ENCODE measurements around the gene C2CD3. TPM values are rescaled to one million over a fixed set of nuclear protein-coding genes. Genes with fewer than 3 reads are reported as not detected.
"Not testable (repeated sequence)": the region's sequence is repeated elsewhere in the genome, so short reads cannot be mapped to it uniquely, and the experiment has no call there.

Gene C2CD3
- total and polyA plus RNA-seq, 2 experiments from 2014 or later, result 7.3 to 9.2 TPM

DNA sequence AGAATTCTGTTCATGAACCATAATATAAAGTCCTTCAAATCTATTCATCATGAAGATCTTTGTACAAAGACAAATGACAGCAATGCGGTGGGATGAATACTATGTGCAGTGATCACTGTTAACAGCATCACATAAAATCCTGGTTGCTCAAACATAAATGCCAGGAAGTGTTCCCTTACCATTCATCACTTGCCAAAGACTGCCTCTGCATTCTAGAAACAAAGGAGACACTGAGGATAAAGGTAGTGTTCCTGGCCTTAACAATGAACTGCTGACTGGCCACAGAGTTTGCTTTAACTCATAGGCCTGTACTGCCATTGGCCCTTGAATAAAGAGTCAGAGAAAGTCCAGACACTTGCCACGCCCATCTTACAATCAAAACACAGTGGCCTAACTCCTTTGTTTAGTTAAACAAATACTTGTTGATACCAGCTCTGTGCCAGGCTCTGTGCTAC, 29.5 kb downstream of the C2CD3 start:
- in situ Hi-C loops (cut with MboI), result no loop called here
- peak; percentile 13 for DNase-seq
- H3K4me1 ChIP-seq (ENCODE audit: insufficient read depth), result peaks cover 43% of the 10 kb centered on the region
- TF ChIP-seq EZH2phosphoT487 (IDR thresholded peaks at IDR 0.05; ENCODE audit: insufficient read depth, low read depth) (no peak), EZH2 (IDR thresholded peaks at IDR 0.05; ENCODE audit: insufficient read depth, poor library complexity, severe bottlenecking) (no peak)
- no peaks in the 10 kb centered on the region for H3K9me2 ChIP-seq (ENCODE audit: insufficient read depth)
- no peaks in the 10 kb centered on the region for H3K9me3 ChIP-seq (ENCODE audit: low read depth)
- 74 to 76% methylated on average over 2 of the region's 2 CpGs for WGBS, 2 experiments (ENCODE audit: low coverage in 1 of 2, low lambda C conversion rate in 2 of 2, missing lambda C conversion rate in 2 of 2)
- 0 out of 2 replicates have a peak, but pooled peaks cover 4% of the 10 kb centered on the region for H3K79me2 ChIP-seq (ENCODE audit: insufficient read depth)
- no peak overlapping the region for H2AFZ ChIP-seq
- H3K4me2 ChIP-seq (ENCODE audit: unreplicated experiment), result no peak overlapping the region
- H4K20me1 ChIP-seq (ENCODE audit: insufficient read depth), result no peaks in the 10 kb centered on the region
- H3F3A ChIP-seq (ENCODE audit: insufficient read depth), result peaks cover 36% of the 10 kb centered on the region
- H3K27ac ChIP-seq, result no peak overlapping the region
- no peak overlapping the region for H3K9ac ChIP-seq
- H3K36me3 ChIP-seq (ENCODE audit: low read depth), result 0 out of 2 replicates have a peak, but pooled peaks cover 3% of the 10 kb centered on the region
- no peaks in the 10 kb centered on the region for H3K27me3 ChIP-seq (replicated peaks; ENCODE audit: insufficient read depth)
- H3K4me3 ChIP-seq, result no peak overlapping the region

DNA sequence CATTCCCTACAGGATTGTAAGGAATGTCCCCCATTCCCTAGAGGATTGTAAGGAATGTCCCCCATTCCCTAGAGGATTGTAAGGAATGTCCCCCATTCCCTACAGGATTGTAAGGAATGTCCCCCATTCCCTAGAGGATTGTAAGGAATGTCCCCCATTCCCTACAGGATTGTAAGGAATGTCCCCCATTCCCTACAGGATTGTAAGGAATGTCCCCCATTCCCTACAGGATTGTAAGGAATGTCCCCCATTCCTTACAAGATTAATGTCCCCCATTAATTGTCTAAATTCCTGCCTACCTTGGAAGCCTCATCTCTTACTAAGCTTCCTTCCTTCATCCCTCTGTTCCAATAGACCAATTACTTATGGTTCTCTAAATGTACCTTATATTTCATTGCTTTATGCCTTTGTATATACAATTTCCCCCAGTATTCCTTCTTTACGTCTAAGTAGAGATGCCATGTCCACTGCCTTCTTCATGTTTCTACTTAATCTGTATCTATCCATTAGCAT, 30.8 kb downstream of the C2CD3 start:
- H3K9ac ChIP-seq; H3K9me3 ChIP-seq (ENCODE audit: low read depth); H4K20me1 ChIP-seq (ENCODE audit: insufficient read depth); H3K27me3 ChIP-seq (replicated peaks; ENCODE audit: insufficient read depth); DNase-seq; H3K36me3 ChIP-seq (ENCODE audit: low read depth); H3K4me3 ChIP-seq; H2AFZ ChIP-seq; H3K79me2 ChIP-seq (ENCODE audit: insufficient read depth); H3K27ac ChIP-seq; H3K4me2 ChIP-seq (ENCODE audit: unreplicated experiment); in situ Hi-C loops (cut with MboI); H3K9me2 ChIP-seq (ENCODE audit: insufficient read depth): not testable (repeated sequence)
- peaks cover 36% of the 10 kb centered on the region for H3F3A ChIP-seq (ENCODE audit: insufficient read depth)
- 100% methylated on average over 1 of the region's 1 CpG for WGBS, 2 experiments (ENCODE audit: low coverage in 1 of 2, low lambda C conversion rate in 2 of 2, missing lambda C conversion rate in 2 of 2)
- peaks cover 51% of the 10 kb centered on the region for H3K4me1 ChIP-seq (ENCODE audit: insufficient read depth)

DNA sequence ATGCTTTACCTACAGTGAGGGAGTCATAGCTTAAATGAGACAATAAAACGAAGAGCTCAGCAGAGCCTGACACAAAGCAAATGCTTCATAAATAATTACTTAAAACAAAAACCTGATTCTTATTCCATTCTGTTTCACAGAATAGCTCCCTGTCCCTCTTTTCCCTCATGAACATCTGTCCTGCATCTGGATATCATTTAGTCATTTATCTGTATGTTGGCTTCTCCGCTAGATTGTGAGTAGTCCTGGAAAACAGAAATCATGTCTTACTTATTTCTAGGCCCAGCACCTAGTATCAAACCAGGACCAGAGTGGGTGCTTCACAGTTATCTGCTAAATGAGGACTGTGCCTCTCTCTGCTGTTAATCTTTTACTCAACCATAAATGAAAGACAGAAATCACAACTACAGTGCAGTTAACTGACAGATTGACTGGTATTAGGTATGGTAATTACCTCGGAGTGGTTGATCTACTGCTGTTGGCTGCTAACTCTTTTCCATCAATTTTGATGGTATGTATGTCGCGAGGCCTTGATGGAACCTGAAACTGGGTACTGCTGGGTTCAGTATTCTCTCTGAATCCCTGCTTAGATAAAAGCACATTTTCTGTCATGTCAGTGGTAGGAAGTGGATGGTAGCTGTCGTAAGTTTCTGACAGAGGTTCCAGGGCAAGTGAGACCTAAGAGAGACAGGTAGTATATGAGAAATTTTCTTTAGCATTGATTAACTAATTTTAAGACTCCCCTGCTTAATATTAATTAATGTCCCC, 31.5 kb downstream of the C2CD3 start:
- H3K9me2 ChIP-seq (ENCODE audit: insufficient read depth), result no peaks in the 10 kb centered on the region
- H3K27ac ChIP-seq, result peak overlapping the region; percentile 56
- in situ Hi-C loops (cut with MboI), result no loop called here
- H3K79me2 ChIP-seq (ENCODE audit: insufficient read depth), result no peaks in the 10 kb centered on the region
- DNase-seq, result peak; percentile 39
- H3K36me3 ChIP-seq (ENCODE audit: low read depth), result 0 out of 2 replicates have a peak, but pooled peaks cover 3% of the 10 kb centered on the region
- H3K9me3 ChIP-seq (ENCODE audit: low read depth), result no peaks in the 10 kb centered on the region
- peak overlapping the region; percentile 42 for H3K4me3 ChIP-seq
- no peaks in the 10 kb centered on the region for H3K27me3 ChIP-seq (replicated peaks; ENCODE audit: insufficient read depth)
- WGBS, 2 experiments (ENCODE audit: low coverage in 1 of 2, low lambda C conversion rate in 2 of 2, missing lambda C conversion rate in 2 of 2), result 55 to 58% methylated on average over 6 of the region's 6 CpGs
- peaks cover 53% of the 10 kb centered on the region for H3K4me1 ChIP-seq (ENCODE audit: insufficient read depth)
- H3K9ac ChIP-seq, result peak overlapping the region; percentile 30
- TF ChIP-seq EZH2phosphoT487 (IDR thresholded peaks at IDR 0.05; ENCODE audit: insufficient read depth, low read depth), result no peak
- TF ChIP-seq EZH2 (IDR thresholded peaks at IDR 0.05; ENCODE audit: insufficient read depth, poor library complexity, severe bottlenecking), result no peak
- peak overlapping the region; percentile 77 for H3K4me2 ChIP-seq (ENCODE audit: unreplicated experiment)
- peak overlapping the region; percentile 4; the same call in 1 of the 2 replicates for H2AFZ ChIP-seq
- no peaks in the 10 kb centered on the region for H4K20me1 ChIP-seq (ENCODE audit: insufficient read depth)
- peaks cover 36% of the 10 kb centered on the region for H3F3A ChIP-seq (ENCODE audit: insufficient read depth)

- WGBS, 2 experiments (ENCODE audit: low coverage in 1 of 2, low lambda C conversion rate in 2 of 2, missing lambda C conversion rate in 2 of 2), result 0 to 5% methylated on average over 2 of the region's 2 CpGs
- TF ChIP-seq EZH2 (IDR thresholded peaks at IDR 0.05; ENCODE audit: insufficient read depth, poor library complexity, severe bottlenecking) (no peak), EZH2phosphoT487 (IDR thresholded peaks at IDR 0.05; ENCODE audit: insufficient read depth, low read depth) (no peak)
- peaks cover 36% of the 10 kb centered on the region for H3F3A ChIP-seq (ENCODE audit: insufficient read depth)
- H3K27me3 ChIP-seq (replicated peaks; ENCODE audit: insufficient read depth), result no peaks in the 10 kb centered on the region
- H3K27ac ChIP-seq, result peak overlapping the region; percentile 56
- H2AFZ ChIP-seq, result peak overlapping the region; percentile 4; the same call in 1 of the 2 replicates
- DNase-seq, result peak; percentile 87
- in situ Hi-C loops (cut with MboI), result no loop called here
- H3K4me1 ChIP-seq (ENCODE audit: insufficient read depth), result peaks cover 53% of the 10 kb centered on the region
- H3K4me3 ChIP-seq, result peak overlapping the region; percentile 42
- H3K36me3 ChIP-seq (ENCODE audit: low read depth), result 0 out of 2 replicates have a peak, but pooled peaks cover 3% of the 10 kb centered on the region
- no peaks in the 10 kb centered on the region for H3K9me2 ChIP-seq (ENCODE audit: insufficient read depth)
- H4K20me1 ChIP-seq (ENCODE audit: insufficient read depth), result no peaks in the 10 kb centered on the region
- no peaks in the 10 kb centered on the region for H3K9me3 ChIP-seq (ENCODE audit: low read depth)
- H3K79me2 ChIP-seq (ENCODE audit: insufficient read depth), result no peaks in the 10 kb centered on the region
- H3K9ac ChIP-seq, result peak overlapping the region; percentile 30
- H3K4me2 ChIP-seq (ENCODE audit: unreplicated experiment), result peak overlapping the region; percentile 77
Observed at GRCh38 chr11:74138572-74138971, 32.2 kb downstream of the C2CD3 start.
